Melanocyte of skin (primary cell): ENCODE measurements around the gene ZPR1. TPM values are rescaled to one million over a fixed set of nuclear protein-coding genes. Genes with fewer than 3 reads are reported as not detected.

ENCODE experiments used
- total RNA-seq, 2 donors: library from RNA; depleted of rRNA; stranded (reverse); fragments of >200 nt; gene quantifications; 2 replicates each; pipeline ENCODE4 v1.2.3, GENCODE V29; 2012

ZPR1 gene, protein sequence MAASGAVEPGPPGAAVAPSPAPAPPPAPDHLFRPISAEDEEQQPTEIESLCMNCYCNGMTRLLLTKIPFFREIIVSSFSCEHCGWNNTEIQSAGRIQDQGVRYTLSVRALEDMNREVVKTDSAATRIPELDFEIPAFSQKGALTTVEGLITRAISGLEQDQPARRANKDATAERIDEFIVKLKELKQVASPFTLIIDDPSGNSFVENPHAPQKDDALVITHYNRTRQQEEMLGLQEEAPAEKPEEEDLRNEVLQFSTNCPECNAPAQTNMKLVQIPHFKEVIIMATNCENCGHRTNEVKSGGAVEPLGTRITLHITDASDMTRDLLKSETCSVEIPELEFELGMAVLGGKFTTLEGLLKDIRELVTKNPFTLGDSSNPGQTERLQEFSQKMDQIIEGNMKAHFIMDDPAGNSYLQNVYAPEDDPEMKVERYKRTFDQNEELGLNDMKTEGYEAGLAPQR
- total RNA-seq = 10 to 100 TPM; 25.1 to 45.3 TPM

DNA sequence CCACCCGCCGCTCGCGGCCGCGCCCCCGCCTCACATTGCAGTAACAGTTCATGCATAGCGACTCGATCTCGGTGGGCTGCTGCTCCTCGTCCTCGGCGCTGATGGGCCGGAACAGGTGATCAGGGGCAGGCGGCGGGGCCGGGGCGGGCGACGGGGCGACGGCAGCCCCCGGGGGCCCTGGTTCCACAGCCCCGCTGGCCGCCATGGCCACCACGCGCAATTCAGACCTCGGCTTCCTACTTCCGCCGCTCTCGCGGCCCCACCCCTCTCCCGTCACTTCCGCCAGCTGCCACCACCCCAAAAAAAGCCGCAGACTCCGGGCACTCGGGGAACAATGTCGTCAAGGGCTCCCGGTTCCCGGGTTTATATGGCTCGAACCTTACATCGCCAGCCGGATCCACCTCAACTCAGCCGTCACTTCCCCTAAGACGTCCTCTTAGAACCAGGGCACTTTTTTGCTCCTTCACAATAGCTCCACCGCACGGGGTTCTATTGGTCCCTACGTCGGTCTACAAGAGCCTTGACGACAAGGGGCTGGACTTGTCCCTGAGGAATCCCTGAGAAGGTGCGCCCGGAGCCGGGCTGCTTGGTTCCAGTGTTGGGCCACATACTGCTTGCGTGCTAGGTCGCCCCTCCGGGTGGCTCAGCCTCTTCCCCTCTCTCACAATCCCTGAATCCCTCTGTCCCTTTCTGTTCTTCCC lies at the start of gene ZPR1:
Gene ZPR1 (minus strand): TSS at position 238 of the 701 bp plus-strand sequence. CDS start 33 bp downstream, at position 205.

DNA sequence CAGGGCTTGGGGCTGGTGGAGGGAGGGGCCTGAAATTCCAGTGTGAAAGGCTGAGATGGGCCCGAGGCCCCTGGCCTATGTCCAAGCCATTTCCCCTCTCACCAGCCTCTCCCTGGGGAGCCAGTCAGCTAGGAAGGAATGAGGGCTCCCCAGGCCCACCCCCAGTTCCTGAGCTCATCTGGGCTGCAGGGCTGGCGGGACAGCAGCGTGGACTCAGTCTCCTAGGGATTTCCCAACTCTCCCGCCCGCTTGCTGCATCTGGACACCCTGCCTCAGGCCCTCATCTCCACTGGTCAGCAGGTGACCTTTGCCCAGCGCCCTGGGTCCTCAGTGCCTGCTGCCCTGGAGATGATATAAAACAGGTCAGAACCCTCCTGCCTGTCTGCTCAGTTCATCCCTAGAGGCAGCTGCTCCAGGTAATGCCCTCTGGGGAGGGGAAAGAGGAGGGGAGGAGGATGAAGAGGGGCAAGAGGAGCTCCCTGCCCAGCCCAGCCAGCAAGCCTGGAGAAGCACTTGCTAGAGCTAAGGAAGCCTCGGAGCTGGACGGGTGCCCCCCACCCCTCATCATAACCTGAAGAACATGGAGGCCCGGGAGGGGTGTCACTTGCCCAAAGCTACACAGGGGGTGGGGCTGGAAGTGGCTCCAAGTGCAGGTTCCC lies 41.8 kb upstream of the ZPR1 start, which contains the start of gene APOC3:
Gene APOC3 (plus strand): TSS at position 383 of the 659 bp plus-strand sequence. CDS start 676 bp downstream, outside the sequence.

DNA sequence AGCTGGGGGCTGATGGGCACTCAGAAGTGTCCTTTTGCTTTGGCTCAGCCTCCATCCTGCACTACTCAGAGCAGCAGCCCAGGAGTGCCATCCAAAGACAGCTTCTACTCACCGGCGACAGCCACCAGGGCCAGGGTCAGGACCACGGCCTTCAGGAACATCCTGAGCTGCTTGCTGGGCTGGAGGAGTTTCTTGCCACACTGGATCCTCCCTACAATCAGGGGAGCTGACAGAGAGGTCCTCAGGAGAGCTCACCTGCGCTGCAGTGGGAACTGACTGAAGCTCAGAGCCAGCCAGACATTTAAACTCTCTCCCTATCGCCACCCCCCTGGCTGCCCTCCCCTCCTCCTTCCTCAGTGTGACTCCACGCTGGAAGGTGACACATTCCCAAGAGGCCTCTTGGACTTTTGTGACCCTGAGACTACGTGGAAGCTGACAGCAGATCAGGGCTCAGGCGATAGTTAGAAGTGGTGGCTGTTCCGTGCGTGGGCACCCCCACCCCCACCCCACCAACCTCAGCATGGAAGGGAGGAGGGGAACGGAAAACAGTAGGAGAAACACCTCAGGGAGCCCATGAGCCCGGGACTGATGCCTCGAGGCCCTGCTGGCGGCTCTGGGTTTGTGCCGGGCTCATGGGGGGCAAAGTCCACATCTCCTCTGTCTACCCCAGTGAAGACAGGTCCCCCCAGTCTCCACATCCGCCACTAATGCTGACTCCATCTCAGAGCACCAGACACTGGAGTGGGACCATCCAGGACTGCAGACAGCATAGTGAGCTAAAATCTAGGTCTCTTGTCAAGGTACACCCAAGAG lies 35.4 kb upstream of the ZPR1 start, which contains the start of gene APOA4:
Gene APOA4 (minus strand): TSS at position 274 of the 813 bp plus-strand sequence. CDS start 113 bp downstream, at position 161.

DNA sequence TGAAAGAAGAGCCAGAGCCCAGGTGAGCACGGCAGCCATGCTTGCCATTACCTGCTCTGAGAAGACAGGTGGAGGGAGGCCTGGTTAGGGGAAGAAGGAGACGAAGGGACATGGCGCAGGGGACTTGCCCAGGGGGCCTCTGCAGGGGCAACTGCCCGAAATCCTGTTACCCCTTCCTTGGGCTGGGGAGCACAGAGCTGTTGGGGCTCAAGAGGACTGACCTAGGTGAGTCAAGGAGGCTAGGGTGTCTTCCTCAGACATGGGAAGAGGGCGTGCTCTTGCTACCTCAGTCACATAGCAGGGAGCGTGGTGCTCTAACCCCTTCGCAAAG lies 4.0 kb upstream of the ZPR1 start, which contains the start of gene APOA5:
Gene APOA5 (minus strand): TSS at position 67 of the 331 bp plus-strand sequence. CDS start 19 bp downstream, at position 48.

DNA sequence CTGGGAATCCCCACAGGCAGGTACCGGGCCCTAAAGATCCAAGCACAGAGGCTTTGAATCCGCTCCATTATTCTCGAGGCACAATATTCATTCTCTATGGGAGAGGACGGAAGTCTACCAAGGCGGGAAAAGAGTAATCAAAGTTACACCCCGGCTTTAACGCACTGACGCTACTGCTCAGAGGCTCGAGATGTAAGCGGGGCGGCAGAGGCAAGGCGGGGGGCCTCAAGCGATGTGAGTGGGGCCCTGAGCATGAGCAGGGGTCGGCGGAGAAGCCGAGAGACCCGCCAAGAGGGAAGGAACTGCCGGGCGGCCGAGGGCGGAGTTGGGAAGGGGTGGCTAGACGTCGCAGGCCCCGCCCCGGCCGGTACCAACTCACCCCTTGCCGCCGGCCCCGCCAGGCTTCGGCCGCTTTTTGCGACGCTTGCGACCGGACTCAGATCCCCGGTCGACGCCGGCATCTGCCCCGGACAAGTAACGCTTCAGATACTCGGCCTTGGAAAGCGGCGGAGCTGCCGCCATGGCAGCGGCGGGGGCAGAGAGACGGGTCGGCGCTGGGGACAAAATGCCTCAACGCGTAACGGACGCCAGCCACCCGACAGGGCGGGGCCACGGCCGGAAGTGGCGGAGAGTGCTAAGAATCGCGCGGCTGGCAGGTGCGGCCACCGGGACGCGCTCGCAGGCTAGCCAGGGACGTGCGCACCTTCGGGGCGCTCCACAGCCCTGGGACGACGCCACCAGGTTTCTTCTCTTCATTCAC lies 15.2 kb downstream of the ZPR1 start, which contains the start of gene BUD13:
Gene BUD13 (minus strand): TSS at position 545 of the 760 bp plus-strand sequence. CDS start 23 bp downstream, at position 522.

Other genes with a start within 250 kb of the ZPR1 start
- 10 to 100 TPM; 13.1 to 19.6 TPM for gene BUD13, start 15.0 kb downstream of the ZPR1 start, total RNA-seq
- gene APOA5, start 3.9 kb upstream of the ZPR1 start, total RNA-seq = not detected
- not detected for gene APOA4, start 35.3 kb upstream of the ZPR1 start, total RNA-seq
- not detected for gene APOC3, start 41.9 kb upstream of the ZPR1 start, total RNA-seq
- not detected for gene APOA1, start 49.6 kb upstream of the ZPR1 start, total RNA-seq